ENCODE measurements around the gene DYSF. TPM values are rescaled to one million over a fixed set of nuclear protein-coding genes. Genes with fewer than 3 reads are reported as not detected.

DYSF gene
- polyA plus RNA-seq, 12 donors, result 53.5 to 196 (median 112) TPM

DNA sequence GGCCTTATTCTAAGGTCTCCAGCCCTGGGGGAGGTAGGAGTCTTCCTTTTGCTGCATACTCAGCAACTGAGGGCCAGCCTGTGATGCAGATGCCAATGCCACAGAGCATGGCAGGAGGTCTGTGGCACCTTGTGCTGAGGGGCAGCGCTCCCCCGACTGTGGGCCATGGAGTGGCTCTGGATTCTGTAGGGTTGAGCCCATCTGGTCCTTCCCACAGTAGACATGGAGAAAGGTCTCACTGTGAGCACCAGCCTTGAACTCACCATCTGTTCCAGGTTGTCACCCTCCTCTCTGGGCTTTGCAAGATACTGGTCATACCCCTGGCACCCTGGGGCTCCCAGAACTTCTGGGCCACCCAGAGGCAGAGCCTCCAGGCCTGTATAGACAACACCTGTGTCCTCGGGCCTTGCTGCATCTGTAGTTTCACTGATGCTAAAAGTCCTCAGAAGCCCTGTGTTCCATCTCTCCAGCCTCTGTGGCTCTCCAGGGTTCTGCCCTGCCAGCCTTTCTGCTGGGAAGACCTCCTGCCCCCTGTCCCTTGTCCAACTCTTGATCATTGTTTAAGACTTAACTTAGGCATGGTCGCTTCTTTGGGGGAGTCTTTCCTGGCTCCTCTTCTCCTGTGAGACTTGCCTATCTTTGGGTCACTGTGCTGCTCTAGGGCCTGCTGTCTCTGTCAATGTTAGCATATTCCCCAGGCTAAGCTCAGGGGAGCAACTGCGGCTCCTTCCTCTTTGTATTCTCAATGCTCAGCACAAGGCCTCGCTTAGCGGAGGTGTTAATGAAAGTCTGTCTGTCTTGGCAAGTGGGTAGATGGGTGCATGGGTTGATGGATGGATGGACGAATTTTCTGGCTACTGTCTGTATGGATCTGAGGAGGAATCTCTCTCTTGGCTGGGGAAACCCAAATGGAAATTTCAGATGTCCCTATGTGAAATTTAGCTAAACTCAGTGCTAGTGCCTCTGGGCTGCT, 160.9 kb downstream of the DYSF start:
- DNase-seq, result no peak

DNA sequence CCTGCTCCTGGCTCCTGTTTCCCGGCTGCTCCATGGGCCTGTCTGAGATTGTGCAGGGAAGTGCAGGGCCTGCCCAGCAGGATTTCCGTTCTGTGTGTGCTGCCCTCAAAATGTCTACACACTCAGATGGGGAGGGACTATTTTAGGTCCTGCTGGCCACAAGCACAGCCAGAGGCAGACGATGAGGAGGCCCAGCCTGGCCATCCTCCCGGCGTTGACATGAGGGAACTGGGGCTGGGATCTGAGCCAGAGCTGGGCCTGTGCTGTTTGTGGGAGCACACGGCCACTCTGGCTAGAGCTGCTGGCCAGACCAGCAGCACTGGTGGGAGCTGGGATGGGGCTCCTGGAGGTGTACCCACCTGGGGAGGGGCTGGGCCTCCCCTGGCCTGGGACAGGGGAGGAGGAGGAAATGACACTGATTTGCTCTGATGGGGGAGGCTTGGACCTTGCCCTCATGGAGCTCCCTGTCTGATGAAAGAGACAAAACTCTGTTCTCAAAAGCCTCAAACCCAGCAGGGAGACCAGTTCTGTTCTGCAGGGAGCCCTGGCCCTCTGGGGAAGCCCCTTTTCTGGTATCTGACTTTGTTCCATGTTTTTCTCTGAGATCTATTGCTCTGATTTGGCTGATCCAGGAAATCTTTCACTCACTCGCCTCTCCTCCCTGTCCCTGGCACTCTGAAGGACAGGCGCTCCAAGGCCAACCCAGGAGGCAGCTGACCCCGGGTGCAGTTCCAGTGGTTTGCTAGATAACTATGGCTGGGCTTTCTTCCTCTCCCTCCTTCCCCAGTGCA, 161.8 kb downstream of the DYSF start:
- peak; percentile 79 for DNase-seq

DNA sequence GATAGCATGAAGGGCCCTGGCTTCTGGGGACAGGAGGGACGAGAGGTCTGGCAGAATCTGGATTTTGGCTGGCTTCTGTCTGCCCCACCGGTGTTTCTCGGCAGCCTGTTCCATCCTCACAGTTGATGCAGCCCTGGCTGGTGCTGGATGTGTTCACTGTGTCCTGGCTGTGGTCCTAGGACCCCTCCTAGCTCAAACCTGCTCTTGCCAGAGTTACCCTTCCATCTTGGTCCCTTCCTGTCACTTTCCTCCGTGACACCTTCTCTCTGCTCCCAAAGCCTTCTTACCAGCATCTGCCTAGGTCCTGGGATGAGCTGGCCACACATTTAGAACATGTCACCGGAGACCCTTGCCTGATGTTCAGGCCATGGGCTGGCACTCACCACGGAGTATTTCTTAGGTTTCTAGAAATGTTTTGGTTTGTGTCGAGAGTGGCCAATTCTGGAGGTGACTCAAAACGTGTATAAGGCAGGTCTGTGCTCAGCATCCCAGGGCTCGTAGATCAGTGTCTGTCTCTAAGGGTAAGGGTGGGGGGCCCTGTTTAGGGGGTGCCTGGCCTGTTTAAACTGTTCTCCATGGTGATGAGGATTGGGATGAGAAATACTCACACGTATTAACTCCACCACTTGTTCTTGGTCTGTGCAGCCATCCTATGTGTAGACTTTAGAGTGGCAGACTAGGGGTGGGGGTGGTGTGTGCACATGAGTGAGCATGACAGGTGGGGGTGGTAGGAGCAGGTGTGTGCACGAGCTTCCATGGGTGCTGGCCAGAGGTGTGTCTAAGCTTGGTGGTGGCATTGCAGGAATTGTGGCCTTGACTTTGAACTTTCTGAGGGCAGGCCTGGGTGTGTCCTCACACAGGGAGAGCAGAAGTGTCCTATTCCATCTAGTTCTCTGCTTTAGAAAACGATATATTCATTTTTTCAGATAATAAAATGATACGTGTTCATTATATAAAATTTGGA, 162.7 kb downstream of the DYSF start:
- DNase-seq, result no peak

DNA sequence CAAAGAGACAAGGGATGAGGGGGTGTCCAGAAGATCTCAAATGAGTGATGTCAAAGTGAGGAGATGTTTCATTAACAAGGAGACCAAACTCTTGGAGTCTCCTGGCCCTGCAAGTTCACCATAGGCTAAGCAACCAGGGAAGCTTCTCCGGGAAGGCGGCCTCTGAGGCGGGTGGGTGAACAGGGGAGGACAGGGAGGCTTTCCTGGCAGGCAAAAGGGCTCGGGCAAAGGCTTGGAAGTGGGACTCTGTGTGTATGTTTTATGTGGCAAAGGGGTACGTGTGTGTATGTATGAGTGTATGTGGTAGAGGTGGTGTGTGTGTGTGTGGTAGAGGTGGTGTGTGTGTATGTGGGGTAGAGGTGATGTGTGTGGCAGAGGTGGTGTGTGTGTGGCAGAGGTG, 163.9 kb downstream of the DYSF start:
- DNase-seq, result no peak

DNA sequence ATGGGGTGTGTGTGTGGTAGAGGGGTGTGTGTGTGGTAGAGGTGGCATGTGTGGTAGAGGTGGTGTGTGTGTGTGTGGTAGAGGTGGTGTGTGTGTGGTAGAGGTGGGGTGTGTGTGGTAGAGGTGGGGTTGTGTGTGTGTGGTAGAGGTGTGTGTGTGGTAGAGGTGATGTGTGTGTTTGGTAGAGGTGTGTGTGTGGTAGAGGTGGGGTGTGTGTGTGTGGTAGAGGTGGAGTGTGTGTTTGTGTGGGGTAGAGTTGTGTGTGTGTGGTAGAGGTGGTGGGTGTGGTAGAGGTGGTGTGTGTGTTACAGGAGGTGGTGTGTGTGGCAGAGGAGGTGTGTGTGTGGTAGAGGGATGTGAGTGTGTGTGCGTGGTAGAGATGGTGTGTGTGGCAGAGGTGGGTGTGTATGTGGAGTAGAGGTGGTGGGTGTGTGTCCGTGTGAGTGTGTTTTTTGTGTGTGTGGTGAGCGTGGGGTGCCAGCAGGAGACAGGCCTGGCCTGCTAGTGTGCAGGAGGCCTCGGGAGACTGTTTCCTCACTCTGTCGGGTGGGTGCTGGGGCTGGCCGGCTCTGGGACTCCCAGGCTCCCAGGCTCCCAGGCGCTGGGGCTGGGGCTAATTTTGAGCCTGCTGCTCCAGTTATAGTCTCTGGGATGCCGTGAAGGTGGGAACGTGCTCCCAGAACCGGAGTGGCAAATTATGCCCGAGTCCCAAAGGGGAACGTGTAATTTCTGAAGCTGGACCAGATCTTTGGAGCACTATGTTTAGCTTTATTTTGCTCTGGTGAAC, 165.2 kb downstream of the DYSF start:
- DNase-seq, result no peak

DNA sequence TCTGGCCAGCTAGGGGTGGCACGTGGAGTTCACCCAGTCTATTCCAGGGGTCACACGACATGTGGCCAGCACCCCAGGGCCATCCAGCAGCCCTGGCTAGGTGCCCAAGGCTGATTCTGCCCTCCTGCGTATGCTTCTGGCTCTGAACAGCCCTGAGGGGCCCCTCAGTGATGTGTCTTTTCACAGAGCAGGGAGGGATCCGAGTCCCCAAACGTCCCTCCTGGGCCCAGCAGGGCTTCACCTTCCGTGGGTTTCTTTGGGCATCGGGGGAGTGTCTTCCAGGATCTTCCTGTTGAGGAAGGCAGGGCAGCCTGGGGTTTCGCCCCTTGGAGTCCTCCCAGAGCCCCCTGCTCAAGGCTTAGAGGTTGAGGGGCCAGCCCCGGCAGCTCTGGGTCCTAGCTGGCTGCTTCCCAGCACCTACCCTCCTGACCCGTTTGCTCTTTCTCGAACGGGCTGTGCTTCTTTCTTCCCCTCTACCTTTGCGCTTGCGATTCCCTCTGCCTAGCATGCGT, 165.9 kb downstream of the DYSF start:
- DNase-seq, result no peak

DNA sequence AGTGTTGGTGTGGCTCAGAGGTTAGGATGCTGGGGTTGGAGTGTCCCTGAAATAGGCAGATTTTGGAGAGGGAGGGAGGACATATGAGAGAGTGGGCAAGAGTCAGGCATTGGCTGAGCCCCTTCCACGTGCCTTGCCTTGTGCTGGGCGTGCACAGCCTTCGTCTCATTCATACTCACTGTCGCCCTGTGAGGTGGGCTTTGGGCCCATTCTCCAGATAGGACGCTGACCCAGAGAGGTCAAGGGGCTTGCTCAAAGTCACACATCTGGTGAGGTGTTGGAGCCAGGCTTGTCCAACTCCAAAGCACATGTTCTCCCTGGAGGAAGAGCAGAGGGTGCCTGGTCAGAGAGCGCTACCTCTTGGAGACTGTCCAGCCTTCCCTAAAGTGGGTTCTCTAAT, 166.8 kb downstream of the DYSF start:
- no peak for DNase-seq

DNA sequence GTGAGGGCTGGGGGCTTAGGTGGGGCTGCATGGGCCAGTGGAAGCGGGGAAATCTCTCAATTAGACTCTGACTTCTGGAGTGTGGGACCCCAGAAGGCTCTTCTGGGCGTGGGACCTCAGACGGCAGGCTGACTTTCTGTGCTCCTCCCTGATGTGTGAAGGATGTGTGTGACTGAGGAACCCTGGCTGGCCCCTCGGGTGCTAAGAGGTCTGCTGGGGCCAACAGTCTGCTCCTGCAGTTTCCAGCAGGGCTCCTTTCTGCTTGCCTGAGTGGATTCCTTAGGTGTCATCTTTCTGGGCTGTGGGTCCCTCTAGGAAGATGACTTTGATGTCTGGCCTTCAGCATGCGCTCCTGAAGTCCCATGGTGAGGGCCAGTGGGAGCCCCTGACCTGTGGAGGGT, 167.5 kb downstream of the DYSF start:
- DNase-seq, result no peak

DNA sequence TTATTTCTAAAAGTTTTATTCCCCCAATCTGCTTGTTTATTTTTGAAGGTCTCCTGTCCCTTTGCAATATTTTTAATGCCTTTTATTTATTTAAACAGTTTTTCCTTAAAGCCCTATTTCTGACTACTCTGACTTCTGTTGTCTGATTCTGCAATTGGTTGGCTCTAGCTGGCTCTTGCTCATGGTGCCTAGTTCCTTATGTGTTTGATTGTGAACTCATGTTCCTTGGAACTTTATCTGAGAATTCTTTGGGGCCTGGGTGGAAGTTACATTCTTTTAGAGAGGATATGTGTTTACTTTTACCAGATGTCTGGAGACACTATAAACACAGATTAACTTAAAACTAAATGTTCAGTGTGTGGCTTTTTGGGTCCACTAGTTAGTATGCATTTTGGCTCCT, 175.9 kb downstream of the DYSF start:
- DNase-seq, result no peak

DNA sequence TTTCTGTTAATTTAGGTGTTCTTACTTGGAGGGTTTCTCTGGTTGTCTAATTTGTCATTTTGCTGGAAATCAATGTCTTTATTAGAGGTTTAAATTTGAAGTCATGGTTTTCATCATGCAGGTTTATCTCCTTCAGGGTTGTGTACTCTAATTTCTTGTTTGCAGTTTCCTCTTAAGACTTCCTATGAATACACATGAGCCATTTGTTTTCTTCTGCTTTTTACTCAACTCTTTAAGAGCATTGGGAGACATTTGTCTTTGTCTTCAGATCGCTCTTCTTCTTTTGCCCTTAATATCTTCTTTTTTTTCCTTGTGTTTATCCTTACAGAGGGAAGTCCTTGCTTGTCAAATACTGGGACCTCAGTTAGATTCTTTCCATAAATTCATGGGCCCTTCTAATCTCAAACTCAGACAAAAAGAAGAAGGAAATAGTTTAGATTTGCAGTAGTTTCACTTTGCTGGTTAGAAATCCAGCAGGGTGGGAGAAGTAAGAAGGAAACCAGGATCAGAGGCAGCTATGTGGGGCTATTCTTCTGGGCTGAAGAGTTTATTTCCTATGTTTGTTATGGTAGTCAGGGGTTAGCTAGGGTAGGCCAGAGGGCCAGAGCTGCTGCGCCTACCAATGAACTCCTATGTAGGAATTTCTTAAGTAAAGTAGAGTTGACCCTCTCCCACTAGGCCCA, 176.6 kb downstream of the DYSF start:
- DNase-seq, result no peak

DNA sequence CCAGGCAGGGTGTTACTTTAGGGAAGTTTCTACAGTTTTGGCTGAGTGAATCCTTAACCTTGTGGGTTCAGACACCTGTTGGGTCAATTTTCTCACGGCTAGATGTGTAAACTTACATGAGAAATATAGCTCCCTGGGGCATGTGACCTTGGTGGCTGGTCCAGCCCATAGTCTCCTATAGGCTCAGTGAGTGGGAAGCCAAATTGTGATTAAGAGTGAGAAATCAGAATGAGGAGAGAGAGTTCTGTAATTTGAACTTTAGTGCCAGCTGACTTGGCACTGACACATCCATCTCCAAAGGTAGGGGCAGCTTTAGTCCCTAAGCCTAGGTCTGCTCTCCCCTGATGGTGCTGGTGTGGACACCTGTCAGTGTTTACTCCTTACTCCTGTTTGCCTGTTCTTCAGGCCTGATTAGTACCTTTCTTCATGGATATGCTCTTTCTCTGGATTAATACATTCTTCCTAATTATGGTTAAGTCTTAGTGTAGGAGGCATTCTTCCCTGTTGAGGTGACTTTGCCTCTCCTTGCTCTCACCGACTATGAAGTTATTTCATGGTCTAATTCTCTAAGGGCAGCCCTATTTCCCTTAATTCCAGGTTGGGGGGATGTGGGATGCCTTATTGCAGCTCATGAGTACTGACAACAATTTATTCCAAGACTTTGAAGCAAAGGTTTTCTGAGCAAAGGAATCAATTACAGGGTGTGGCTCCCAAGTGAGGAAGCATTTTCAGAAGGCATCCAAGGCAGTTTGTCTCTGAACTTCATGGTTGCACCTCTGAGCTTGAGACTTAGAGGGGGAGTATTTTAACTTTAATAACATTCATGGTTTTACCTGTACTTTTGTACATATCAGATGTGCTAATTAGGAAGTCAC, 177.3 kb downstream of the DYSF start:
- DNase-seq, result no peak

DNA sequence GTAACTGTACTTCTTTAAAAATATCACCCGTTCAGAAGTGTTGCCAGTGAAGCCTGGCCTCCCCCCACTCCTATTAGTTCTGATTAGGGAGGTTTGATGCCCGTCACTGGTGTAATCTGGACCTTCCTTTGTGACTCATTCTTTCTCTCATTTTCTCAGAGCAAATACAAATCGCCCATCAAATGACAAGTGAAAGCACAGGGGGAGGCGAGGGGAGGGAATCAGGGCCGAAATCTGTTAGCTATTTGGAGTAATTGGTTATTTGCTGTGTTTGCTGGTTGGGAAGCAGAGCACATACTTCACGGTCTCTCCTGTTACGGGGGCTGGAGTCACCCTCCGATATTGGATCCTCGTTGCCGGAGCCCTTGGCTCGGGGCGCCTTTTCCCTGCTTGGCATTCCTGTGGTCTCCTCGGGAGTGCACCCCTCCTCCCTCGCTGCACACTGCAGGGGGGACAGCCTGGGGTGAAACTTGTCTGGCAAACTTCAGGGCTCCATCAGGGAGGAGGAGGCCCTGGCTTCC, 178.1 kb downstream of the DYSF start:
- no peak for DNase-seq

DNA sequence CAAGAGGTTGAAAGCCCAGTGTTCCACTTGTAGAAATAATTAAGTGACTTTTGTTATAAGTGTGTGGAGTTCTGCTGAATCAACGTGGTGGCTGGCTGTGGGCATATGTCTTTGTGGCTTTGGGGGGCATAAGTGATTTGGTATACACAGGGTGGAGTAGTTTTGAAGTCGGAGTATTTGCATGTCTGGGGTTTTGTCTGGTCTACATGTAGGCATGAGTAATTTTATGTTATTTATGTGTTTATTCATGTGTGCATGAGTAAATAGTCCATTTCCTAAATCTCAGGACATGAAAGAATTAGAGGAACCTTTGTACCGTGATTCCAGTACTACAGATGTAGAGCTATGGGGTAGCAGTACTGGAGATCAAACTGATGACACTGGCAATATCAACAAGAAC, 179.7 kb downstream of the DYSF start:
- no peak for DNase-seq

DNA sequence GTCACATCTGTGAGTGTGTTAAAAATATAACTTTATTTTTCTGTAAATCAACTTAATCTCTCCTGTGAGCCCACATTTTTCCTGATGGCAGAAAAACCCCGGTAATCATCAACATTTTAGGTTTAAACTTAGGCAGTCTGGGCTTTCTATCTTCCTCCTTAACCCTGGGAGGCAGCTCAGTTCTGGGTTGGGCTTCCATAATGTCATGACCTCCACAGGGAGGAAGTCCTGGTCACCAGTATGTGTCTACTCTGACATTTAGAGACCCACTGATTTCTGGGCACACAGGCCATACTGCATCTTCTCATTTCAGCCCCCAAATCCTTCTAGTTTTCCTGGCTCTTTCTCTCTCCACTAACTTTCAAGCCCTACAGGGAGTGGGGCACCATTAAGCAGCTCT, 181.2 kb downstream of the DYSF start:
- no peak for DNase-seq

DNA sequence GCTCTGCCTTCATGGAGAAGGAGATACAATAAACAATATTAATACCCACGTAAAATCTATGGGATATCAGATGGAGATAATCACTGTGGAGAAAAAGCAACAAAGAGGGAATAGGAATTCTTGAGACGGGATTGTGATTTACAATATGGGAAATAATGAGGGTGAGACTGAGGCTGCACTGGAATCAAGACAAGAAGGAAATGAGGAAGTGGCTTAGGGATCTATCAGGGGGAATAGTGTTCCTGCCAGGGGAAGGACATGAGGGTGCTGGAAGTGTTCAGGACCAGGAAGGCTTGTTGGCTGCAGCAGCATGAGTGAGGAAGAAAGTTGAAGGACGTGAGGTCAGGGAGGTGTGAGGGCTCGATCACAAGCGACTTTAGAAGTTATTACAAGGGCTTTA, 182.4 kb downstream of the DYSF start:
- DNase-seq, result no peak

DNA sequence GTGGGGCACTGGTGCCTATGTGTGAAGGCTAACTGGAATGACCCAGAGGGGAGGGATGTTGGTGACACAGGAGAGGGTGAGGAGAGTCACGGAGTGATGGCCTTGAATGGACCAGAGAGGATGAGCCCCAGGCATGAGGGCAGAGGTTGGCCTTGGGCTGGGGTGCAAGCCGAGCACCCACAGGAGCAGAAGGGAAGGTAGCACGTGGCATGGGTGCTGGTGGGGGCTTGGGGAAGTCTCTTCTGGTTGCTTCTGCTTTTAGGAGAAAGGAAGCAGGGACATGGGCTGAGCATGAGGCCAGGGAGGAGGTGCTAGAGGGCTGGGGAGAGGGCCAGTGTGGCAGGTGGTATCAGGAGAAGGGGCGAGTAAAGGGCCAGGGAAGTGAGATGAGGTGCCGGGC, 183.8 kb downstream of the DYSF start:
- DNase-seq, result no peak

DNA sequence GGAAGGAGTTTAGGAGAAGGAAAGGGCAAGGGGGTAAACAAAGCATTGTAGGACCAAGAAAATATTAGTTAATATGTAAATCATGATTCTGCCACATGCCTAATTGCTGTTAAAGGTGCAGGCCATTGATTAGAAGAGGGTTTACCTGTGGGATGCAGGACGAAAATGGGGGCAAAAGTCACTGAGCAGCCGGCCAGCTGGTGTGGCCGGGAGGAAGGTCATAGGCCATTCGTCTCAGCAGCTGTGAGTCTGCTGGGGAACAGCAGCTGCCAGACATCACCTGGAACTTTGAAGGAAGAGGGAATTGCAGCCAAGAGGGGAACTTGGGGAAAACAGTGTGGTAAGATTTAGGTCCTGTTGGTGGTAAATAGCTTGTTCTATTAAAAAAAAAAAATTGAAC, 184.4 kb downstream of the DYSF start:
- DNase-seq, result no peak

DNA sequence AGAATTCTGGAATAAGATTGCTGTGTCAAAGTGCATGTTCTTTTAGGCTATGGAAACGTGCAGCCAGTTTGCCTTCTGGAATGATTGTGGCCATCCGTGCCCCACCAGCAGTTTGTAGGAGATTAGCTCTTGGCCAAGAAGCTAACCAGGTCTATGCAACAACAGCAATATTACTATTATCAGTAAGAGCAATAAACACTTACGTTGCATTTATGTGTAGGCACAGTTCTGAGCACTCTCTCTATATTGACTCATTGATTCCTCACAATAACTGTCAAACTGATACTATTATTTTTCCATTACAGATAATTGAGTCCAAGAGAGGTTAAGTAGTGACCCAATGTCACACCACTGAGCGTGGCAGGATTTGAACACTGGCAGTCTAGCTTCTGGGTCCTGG, 186.4 kb downstream of the DYSF start:
- no peak for DNase-seq

DNA sequence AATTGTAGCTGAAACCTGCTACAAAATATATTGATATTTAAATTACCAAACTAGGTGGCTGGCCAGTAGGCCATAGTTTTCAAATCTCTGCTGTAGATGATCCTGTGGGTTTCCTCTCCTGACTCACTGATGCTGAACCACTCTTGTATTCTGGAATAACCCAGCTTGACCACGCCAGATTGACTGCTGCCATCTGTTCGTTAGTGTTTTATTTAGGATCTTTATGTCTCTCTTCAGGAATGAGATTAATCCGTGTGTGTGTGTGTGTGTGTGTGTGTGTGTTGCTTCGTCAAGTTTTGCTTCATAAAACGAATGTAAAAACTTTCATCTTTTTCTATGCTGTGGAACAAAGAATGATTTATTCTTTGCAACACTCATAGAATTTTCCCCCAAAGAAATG, 187.1 kb downstream of the DYSF start:
- DNase-seq, result no peak
